ENCODE measurements around the gene SYNDIG1.

SYNDIG1 gene

GRCh38 chr20:24668384-24668702, 198.9 kb downstream of the SYNDIG1 start:
- in situ Hi-C loops (cut with HindIII; ENCODE audit: low sequenced_read_pairs) = no loop called here

- in situ Hi-C loops (cut with HindIII; ENCODE audit: low sequenced_read_pairs) = no loop called here
Measured at GRCh38 chr20:24668791-24669190, 199.4 kb downstream of the SYNDIG1 start.

GRCh38 chr20:24669701-24670100, 200.3 kb downstream of the SYNDIG1 start:
- in situ Hi-C loops (cut with HindIII; ENCODE audit: low sequenced_read_pairs) = no loop called here

- in situ Hi-C loops (cut with HindIII; ENCODE audit: low sequenced_read_pairs) = no loop called here
Measured at GRCh38 chr20:24670341-24670872, 201.0 kb downstream of the SYNDIG1 start.

- in situ Hi-C loops (cut with HindIII; ENCODE audit: low sequenced_read_pairs) = no loop called here
Measured at GRCh38 chr20:24670981-24671380, 201.6 kb downstream of the SYNDIG1 start.

- in situ Hi-C loops (cut with HindIII; ENCODE audit: low sequenced_read_pairs) = no loop called here
Measured at GRCh38 chr20:24672181-24672880, 202.9 kb downstream of the SYNDIG1 start.

- in situ Hi-C loops (cut with HindIII; ENCODE audit: low sequenced_read_pairs) = no loop called here
Measured at GRCh38 chr20:24672886-24673677, 203.7 kb downstream of the SYNDIG1 start.

- in situ Hi-C loops (cut with HindIII; ENCODE audit: low sequenced_read_pairs) = no loop called here
Measured at GRCh38 chr20:24673678-24674570, 204.5 kb downstream of the SYNDIG1 start.

- in situ Hi-C loops (cut with HindIII; ENCODE audit: low sequenced_read_pairs) = no loop called here
Measured at GRCh38 chr20:24674921-24675605, 205.6 kb downstream of the SYNDIG1 start.

GRCh38 chr20:24675651-24676352, 206.4 kb downstream of the SYNDIG1 start:
- in situ Hi-C loops (cut with HindIII; ENCODE audit: low sequenced_read_pairs) = no loop called here

- in situ Hi-C loops (cut with HindIII; ENCODE audit: low sequenced_read_pairs) = no loop called here
Measured at GRCh38 chr20:24676353-24676977, 207.0 kb downstream of the SYNDIG1 start.

GRCh38 chr20:24676978-24677370, 207.5 kb downstream of the SYNDIG1 start:
- in situ Hi-C loops (cut with HindIII; ENCODE audit: low sequenced_read_pairs) = no loop called here

GRCh38 chr20:24677626-24678315, 208.3 kb downstream of the SYNDIG1 start:
- in situ Hi-C loops (cut with HindIII; ENCODE audit: low sequenced_read_pairs) = no loop called here

GRCh38 chr20:24678351-24679106, 209.1 kb downstream of the SYNDIG1 start:
- in situ Hi-C loops (cut with HindIII; ENCODE audit: low sequenced_read_pairs) = no loop called here

GRCh38 chr20:24679448-24680047, 210.1 kb downstream of the SYNDIG1 start:
- in situ Hi-C loops (cut with HindIII; ENCODE audit: low sequenced_read_pairs) = no loop called here

- in situ Hi-C loops (cut with HindIII; ENCODE audit: low sequenced_read_pairs) = no loop called here
Measured at GRCh38 chr20:24681634-24682495, 212.4 kb downstream of the SYNDIG1 start.

- in situ Hi-C loops (cut with HindIII; ENCODE audit: low sequenced_read_pairs) = no loop called here
Measured at GRCh38 chr20:24682496-24682985, 213.1 kb downstream of the SYNDIG1 start.

All from endothelial cell of hepatic sinusoid (primary cell).